RPMI7951 (cell line): ENCODE measurements around the gene LRRC15. TPM values are rescaled to one million over a fixed set of nuclear protein-coding genes. Genes with fewer than 3 reads are reported as not detected.
A peak's percentile ranks its signal among the peaks of the same experiment; 100 is the strongest.

Experiments
- DNase-seq: peaks from one replicate; pipeline ENCODE4 v3.0.0-alpha.2; 2012; ENCODE audit warnings: low read depth
- total RNA-seq: library from RNA; depleted of rRNA; stranded (reverse); fragments of >200 nt; shearing (Covaris generic); gene quantifications from 2 replicates; pipeline ENCODE4 v1.2.3, GENCODE V29; 2014

Gene LRRC15
- total RNA-seq, 1 experiment from 2014 or later = 93.4 TPM

- DNase-seq = no peak
Observed at GRCh38 chr3:194386066-194386465, 16.5 kb upstream of the LRRC15 start.

- no peak for DNase-seq
Observed at GRCh38 chr3:194384569-194385001, 15.0 kb upstream of the LRRC15 start.

GRCh38 chr3:194384156-194384555, 14.6 kb upstream of the LRRC15 start:
- no peak for DNase-seq

- no peak for DNase-seq
Observed at GRCh38 chr3:194383276-194383940, 13.9 kb upstream of the LRRC15 start.

GRCh38 chr3:194382892-194383223, 13.3 kb upstream of the LRRC15 start:
- DNase-seq = no peak

GRCh38 chr3:194382196-194382891, 12.8 kb upstream of the LRRC15 start:
- no peak for DNase-seq

- DNase-seq = peak; percentile 27
Observed at GRCh38 chr3:194381460-194381875, 11.9 kb upstream of the LRRC15 start.

- DNase-seq = no peak
Observed at GRCh38 chr3:194380326-194380725, 10.8 kb upstream of the LRRC15 start.

GRCh38 chr3:194379651-194380050, 10.1 kb upstream of the LRRC15 start:
- DNase-seq = no peak

GRCh38 chr3:194379231-194379630, 9.7 kb upstream of the LRRC15 start:
- DNase-seq = no peak

- DNase-seq = no peak
Observed at GRCh38 chr3:194377708-194378107, 8.2 kb upstream of the LRRC15 start.

- no peak for DNase-seq
Observed at GRCh38 chr3:194376241-194376560, 6.7 kb upstream of the LRRC15 start.

GRCh38 chr3:194375473-194376240, 6.1 kb upstream of the LRRC15 start:
- no peak for DNase-seq

- no peak for DNase-seq
Observed at GRCh38 chr3:194374935-194375334, 5.4 kb upstream of the LRRC15 start.

- DNase-seq = no peak
Observed at GRCh38 chr3:194373899-194374298, 4.4 kb upstream of the LRRC15 start.

GRCh38 chr3:194373028-194373427, 3.5 kb upstream of the LRRC15 start:
- DNase-seq = no peak

GRCh38 chr3:194370753-194371152, 1.2 kb upstream of the LRRC15 start:
- DNase-seq = peak; percentile 75

- DNase-seq = peak; percentile 33
Observed at GRCh38 chr3:194368918-194369317, 625 bp downstream of the LRRC15 start.

GRCh38 chr3:194367992-194368841, 1.3 kb downstream of the LRRC15 start:
- DNase-seq = peak; percentile 94

- no peak for DNase-seq
Observed at GRCh38 chr3:194365978-194366490, 3.5 kb downstream of the LRRC15 start.

- DNase-seq = no peak
Observed at GRCh38 chr3:194365526-194365925, 4.0 kb downstream of the LRRC15 start.
